ENCODE measurements around the gene RAI14.

RAI14 gene

GRCh38 chr5:34621277-34622097 lies 34.6 kb upstream of the RAI14 start:
- Histone ChIP-seq H3K36me3 (ENCODE audit: control insufficient read depth, insufficient read depth, low read length) (no peaks in the 10 kb centered on the region), H3K27ac (ENCODE audit: low read depth, low read length, severe bottlenecking) (no peak overlapping the region), H3K9me3 (ENCODE audit: control insufficient read depth, low read length) (no peaks in the 10 kb centered on the region), H3K4me1 (ENCODE audit: control insufficient read depth, insufficient read depth, low read length, poor library complexity, severe bottlenecking) (peaks cover 4% of the 10 kb centered on the region), H3K4me3 (ENCODE audit: extremely low read depth, insufficient read depth, low read length, poor library complexity, severe bottlenecking) (no peak overlapping the region)
- WGBS, 2 experiments (ENCODE audit: insufficient coverage in 2 of 2), result 90 to 100% methylated on average over 2 of the region's 5 CpGs

DNA sequence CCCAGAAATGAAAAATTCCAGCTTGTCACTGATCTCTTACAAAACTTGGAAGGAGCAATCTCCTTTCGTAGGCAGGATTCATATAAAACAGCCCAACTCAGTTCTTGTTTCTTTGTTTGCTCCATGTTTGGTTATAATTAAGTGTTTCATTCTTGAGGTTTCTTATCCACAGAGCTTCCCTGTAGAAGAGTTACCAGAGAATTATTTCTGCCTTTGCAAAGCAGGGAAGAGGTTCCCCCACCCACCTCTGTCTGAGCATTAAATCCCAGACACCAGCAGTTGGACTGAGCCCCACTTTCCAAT lies 34.1 kb upstream of the RAI14 start:
- Histone ChIP-seq H3K4me3 (ENCODE audit: extremely low read depth, insufficient read depth, low read length, poor library complexity, severe bottlenecking) (no peak overlapping the region), H3K4me1 (ENCODE audit: control insufficient read depth, insufficient read depth, low read length, poor library complexity, severe bottlenecking) (peaks cover 4% of the 10 kb centered on the region), H3K9me3 (ENCODE audit: control insufficient read depth, low read length) (no peaks in the 10 kb centered on the region), H3K27ac (ENCODE audit: low read depth, low read length, severe bottlenecking) (no peak overlapping the region), H3K36me3 (ENCODE audit: control insufficient read depth, insufficient read depth, low read length) (no peaks in the 10 kb centered on the region)
- WGBS, 2 experiments (ENCODE audit: insufficient coverage in 2 of 2), result no CpG with 5 or more reads among the region's 1 CpG

DNA sequence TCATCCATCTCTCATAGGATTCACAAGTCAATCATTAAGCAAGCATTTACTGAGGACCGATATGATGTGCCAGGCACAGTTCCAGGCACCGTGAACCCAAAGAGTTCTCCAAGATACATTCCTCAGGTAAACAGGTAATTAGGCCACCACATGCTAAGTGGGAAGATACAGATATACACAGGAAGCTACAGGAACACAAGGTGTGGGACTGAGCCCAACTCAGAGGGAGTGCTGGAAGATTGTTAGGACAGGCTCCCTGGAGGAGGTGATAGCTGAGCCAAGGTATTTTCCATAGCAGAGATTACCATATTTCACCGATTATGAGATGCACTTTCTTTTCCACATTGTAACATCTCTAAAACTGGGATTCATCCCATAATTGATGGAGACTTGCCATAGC lies 31.4 kb upstream of the RAI14 start:
- 84 to 93% methylated on average over 2 to 3 of the region's 3 CpGs for WGBS, 2 experiments (ENCODE audit: insufficient coverage in 2 of 2)

GRCh38 chr5:34625246-34625645 lies 30.9 kb upstream of the RAI14 start:
- Histone ChIP-seq H3K27ac (ENCODE audit: low read depth, low read length, severe bottlenecking) (no peak overlapping the region), H3K4me3 (ENCODE audit: extremely low read depth, insufficient read depth, low read length, poor library complexity, severe bottlenecking) (no peak overlapping the region), H3K36me3 (ENCODE audit: control insufficient read depth, insufficient read depth, low read length) (no peaks in the 10 kb centered on the region), H3K4me1 (ENCODE audit: control insufficient read depth, insufficient read depth, low read length, poor library complexity, severe bottlenecking) (peaks cover 16% of the 10 kb centered on the region), H3K9me3 (ENCODE audit: control insufficient read depth, low read length) (no peaks in the 10 kb centered on the region)
- no CpG with 5 or more reads among the region's 1 CpG for WGBS, 2 experiments (ENCODE audit: insufficient coverage in 2 of 2)

More for the DNA sequence above, 31.4 kb upstream of the RAI14 start:
- no peaks in the 10 kb centered on the region for H3K9me3 ChIP-seq (ENCODE audit: control insufficient read depth, low read length)
- no peaks in the 10 kb centered on the region for H3K36me3 ChIP-seq (ENCODE audit: control insufficient read depth, insufficient read depth, low read length)
- no peak overlapping the region for H3K4me3 ChIP-seq (ENCODE audit: extremely low read depth, insufficient read depth, low read length, poor library complexity, severe bottlenecking)
- peaks cover 20% of the 10 kb centered on the region for H3K4me1 ChIP-seq (ENCODE audit: control insufficient read depth, insufficient read depth, low read length, poor library complexity, severe bottlenecking)
- H3K27ac ChIP-seq (ENCODE audit: low read depth, low read length, severe bottlenecking), result no peak overlapping the region

DNA sequence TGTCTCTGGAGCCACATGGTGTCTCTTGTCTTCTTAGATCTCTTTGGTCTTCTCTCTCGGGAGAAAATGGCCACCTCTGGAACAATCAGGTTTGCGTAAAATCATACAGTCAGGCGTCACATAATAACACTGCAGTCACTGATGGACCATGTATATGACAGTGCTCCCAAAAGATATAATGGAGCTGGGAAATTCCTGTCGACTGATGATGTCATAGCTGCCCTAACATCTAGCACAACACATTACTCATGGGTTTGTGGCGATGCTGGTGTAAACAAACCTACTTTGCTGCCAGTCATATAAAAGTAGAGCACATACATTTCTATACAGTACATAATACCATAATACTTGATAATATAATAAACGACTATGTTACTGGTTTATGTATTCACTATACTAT lies 30.1 kb upstream of the RAI14 start:
- peaks cover 16% of the 10 kb centered on the region for H3K4me1 ChIP-seq (ENCODE audit: control insufficient read depth, insufficient read depth, low read length, poor library complexity, severe bottlenecking)
- H3K27ac ChIP-seq (ENCODE audit: low read depth, low read length, severe bottlenecking), result peak overlapping the region; percentile 68
- 76 to 96% methylated on average over 3 of the region's 6 CpGs for WGBS, 2 experiments (ENCODE audit: insufficient coverage in 2 of 2)

DNA sequence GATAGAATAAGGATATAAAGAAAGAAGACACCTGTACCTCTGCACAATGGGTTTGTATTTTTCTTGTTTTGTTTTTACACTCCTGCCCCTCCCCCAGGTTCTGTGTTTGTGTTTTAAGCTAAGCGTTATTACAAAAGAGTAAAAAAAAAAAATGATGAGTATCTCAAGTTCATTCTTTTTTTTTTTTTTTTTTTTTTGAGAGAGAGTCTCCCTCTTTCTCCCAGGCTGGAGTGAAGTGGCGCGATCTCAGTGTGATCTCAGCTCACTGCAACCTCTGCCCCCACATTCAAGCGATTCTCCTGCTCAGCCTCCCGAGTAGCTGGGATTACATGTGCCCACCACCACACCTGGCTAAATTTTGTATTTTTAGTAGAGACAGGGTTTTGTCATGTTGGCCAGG lies 29.4 kb upstream of the RAI14 start:
- H3K27ac ChIP-seq (ENCODE audit: low read depth, low read length, severe bottlenecking), result peak overlapping the region; percentile 51

More for the DNA sequence above, 30.1 kb upstream of the RAI14 start:
- H3K36me3 ChIP-seq (ENCODE audit: control insufficient read depth, insufficient read depth, low read length), result no peaks in the 10 kb centered on the region
- H3K9me3 ChIP-seq (ENCODE audit: control insufficient read depth, low read length), result peaks cover 3% of the 10 kb centered on the region
- no peak overlapping the region for H3K4me3 ChIP-seq (ENCODE audit: extremely low read depth, insufficient read depth, low read length, poor library complexity, severe bottlenecking)

GRCh38 chr5:34627794-34628193 lies 28.3 kb upstream of the RAI14 start:
- Histone ChIP-seq H3K36me3 (ENCODE audit: control insufficient read depth, insufficient read depth, low read length) (no peaks in the 10 kb centered on the region), H3K9me3 (ENCODE audit: control insufficient read depth, low read length) (peaks cover 10% of the 10 kb centered on the region), H3K4me3 (ENCODE audit: extremely low read depth, insufficient read depth, low read length, poor library complexity, severe bottlenecking) (no peak overlapping the region), H3K4me1 (ENCODE audit: control insufficient read depth, insufficient read depth, low read length, poor library complexity, severe bottlenecking) (peaks cover 16% of the 10 kb centered on the region), H3K27ac (ENCODE audit: low read depth, low read length, severe bottlenecking) (peak overlapping the region; percentile 42)
- WGBS, 2 experiments (ENCODE audit: insufficient coverage in 2 of 2), result no CpG with 5 or more reads among the region's 1 CpG

More for the DNA sequence above, 29.4 kb upstream of the RAI14 start:
- WGBS, 2 experiments (ENCODE audit: insufficient coverage in 2 of 2), result 100% methylated on average over 1 of the region's 5 CpGs; no CpG with 5 or more reads in 1 of the 2 experiments
- Histone ChIP-seq H3K4me3 (ENCODE audit: extremely low read depth, insufficient read depth, low read length, poor library complexity, severe bottlenecking) (no peak overlapping the region), H3K36me3 (ENCODE audit: control insufficient read depth, insufficient read depth, low read length) (no peaks in the 10 kb centered on the region), H3K9me3 (ENCODE audit: control insufficient read depth, low read length) (peaks cover 10% of the 10 kb centered on the region), H3K4me1 (ENCODE audit: control insufficient read depth, insufficient read depth, low read length, poor library complexity, severe bottlenecking) (peaks cover 16% of the 10 kb centered on the region)

DNA sequence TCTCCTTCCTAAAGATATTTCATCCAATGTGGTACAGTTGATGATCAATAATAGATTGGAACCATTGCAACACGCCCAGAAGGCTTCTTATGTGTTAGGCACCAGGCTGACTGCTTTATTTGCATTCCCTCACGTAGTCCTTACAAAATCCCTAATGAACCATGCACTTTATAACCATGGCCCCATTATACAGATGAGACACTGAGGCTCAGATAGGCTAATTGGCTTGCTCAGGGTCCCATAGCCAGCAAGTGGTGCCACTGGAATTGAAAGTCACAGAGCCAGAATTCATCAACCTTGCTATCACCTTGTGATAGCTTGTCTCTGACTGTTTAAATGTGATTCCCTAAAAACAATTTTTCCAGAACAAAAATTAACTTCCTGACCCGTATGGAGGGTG lies 27.8 kb upstream of the RAI14 start:
- H3K9me3 ChIP-seq (ENCODE audit: control insufficient read depth, low read length), result peaks cover 10% of the 10 kb centered on the region
- no peak overlapping the region for H3K27ac ChIP-seq (ENCODE audit: low read depth, low read length, severe bottlenecking)
- no peaks in the 10 kb centered on the region for H3K36me3 ChIP-seq (ENCODE audit: control insufficient read depth, insufficient read depth, low read length)
- no peak overlapping the region for H3K4me3 ChIP-seq (ENCODE audit: extremely low read depth, insufficient read depth, low read length, poor library complexity, severe bottlenecking)
- H3K4me1 ChIP-seq (ENCODE audit: control insufficient read depth, insufficient read depth, low read length, poor library complexity, severe bottlenecking), result peaks cover 16% of the 10 kb centered on the region
- 83 to 94% methylated on average over 1 to 2 of the region's 3 CpGs for WGBS, 2 experiments (ENCODE audit: insufficient coverage in 2 of 2)

DNA sequence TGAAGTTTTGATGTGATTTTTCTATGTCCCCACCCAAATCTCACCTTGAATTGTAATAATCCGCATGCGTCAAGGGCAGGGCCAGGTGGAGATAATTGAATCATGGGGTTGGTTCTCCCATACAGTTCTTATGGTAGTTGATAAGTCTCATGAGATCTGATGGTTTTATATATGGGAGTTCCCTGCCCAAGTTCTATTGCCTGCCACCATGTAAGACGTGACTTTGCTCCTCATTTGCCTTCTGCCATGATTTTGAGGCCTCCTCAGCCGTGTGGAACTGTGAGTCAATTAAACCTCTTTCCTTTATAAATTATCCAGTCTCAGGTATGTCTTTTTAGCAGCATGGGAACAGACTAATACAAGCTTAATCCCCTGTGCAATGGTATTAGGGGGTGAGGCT lies 25.5 kb upstream of the RAI14 start:
- H3K4me1 ChIP-seq (ENCODE audit: control insufficient read depth, insufficient read depth, low read length, poor library complexity, severe bottlenecking), result peaks cover 16% of the 10 kb centered on the region
- H3K4me3 ChIP-seq (ENCODE audit: extremely low read depth, insufficient read depth, low read length, poor library complexity, severe bottlenecking), result no peak overlapping the region
- no peak overlapping the region for H3K27ac ChIP-seq (ENCODE audit: low read depth, low read length, severe bottlenecking)
- no peaks in the 10 kb centered on the region for H3K36me3 ChIP-seq (ENCODE audit: control insufficient read depth, insufficient read depth, low read length)
- WGBS, 2 experiments (ENCODE audit: insufficient coverage in 2 of 2), result 96 to 100% methylated on average over 2 to 4 of the region's 4 CpGs
- H3K9me3 ChIP-seq (ENCODE audit: control insufficient read depth, low read length), result peaks cover 10% of the 10 kb centered on the region

GRCh38 chr5:34632807-34633422 lies 23.2 kb upstream of the RAI14 start:
- no peaks in the 10 kb centered on the region for H3K36me3 ChIP-seq (ENCODE audit: control insufficient read depth, insufficient read depth, low read length)
- peak overlapping the region; percentile 53 for H3K27ac ChIP-seq (ENCODE audit: low read depth, low read length, severe bottlenecking)
- H3K4me1 ChIP-seq (ENCODE audit: control insufficient read depth, insufficient read depth, low read length, poor library complexity, severe bottlenecking), result peaks cover 8% of the 10 kb centered on the region
- H3K9me3 ChIP-seq (ENCODE audit: control insufficient read depth, low read length), result peaks cover 10% of the 10 kb centered on the region
- 70 to 72% methylated on average over 7 to 8 of the region's 8 CpGs for WGBS, 2 experiments (ENCODE audit: insufficient coverage in 2 of 2)
- H3K4me3 ChIP-seq (ENCODE audit: extremely low read depth, insufficient read depth, low read length, poor library complexity, severe bottlenecking), result no peak overlapping the region

Data from mesodermal cell (in vitro differentiated cells).